C4-2B (cell line): Measurements from ENCODE around the gene KMO.

Source experiments
- ZFX ChIP-seq: fragments of 450-650 bp; IDR thresholded peaks from 2 replicates; pipeline ENCODE4 v1.6.1; 2017
- TF ChIP-seq, protein P1 (sequence below): fragments of 450-650 bp; conservative IDR thresholded peaks from 2 replicates; pipeline ENCODE4 v1.5.1; 2017; ENCODE audit warnings: mild to moderate bottlenecking

GRCh38 chr1:241612533-241613477, 80.6 kb downstream of the KMO start:
- TF ChIP-seq, protein P1, sequence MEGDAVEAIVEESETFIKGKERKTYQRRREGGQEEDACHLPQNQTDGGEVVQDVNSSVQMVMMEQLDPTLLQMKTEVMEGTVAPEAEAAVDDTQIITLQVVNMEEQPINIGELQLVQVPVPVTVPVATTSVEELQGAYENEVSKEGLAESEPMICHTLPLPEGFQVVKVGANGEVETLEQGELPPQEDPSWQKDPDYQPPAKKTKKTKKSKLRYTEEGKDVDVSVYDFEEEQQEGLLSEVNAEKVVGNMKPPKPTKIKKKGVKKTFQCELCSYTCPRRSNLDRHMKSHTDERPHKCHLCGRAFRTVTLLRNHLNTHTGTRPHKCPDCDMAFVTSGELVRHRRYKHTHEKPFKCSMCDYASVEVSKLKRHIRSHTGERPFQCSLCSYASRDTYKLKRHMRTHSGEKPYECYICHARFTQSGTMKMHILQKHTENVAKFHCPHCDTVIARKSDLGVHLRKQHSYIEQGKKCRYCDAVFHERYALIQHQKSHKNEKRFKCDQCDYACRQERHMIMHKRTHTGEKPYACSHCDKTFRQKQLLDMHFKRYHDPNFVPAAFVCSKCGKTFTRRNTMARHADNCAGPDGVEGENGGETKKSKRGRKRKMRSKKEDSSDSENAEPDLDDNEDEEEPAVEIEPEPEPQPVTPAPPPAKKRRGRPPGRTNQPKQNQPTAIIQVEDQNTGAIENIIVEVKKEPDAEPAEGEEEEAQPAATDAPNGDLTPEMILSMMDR: no peak
- no peak for TF ChIP-seq ZFX
